CD4-positive, alpha-beta memory T cell (primary cell): ENCODE measurements around the gene FAXDC2. TPM values are rescaled to one million over a fixed set of nuclear protein-coding genes. Genes with fewer than 3 reads are reported as not detected.

Experiments
- CTCF ChIA-PET: fragments of 350-600 bp; sonication (Branson Sonifier 250); formaldehyde crosslinking; loops from one replicate; lab custom pipeline; 2021; ENCODE audit warnings: inconsistent platforms; ENCODE audit not compliant: partially characterized antibody; lab: Charles Lee
- POLR2A ChIA-PET: fragments of 350-600 bp; sonication (Branson Sonifier 250); formaldehyde crosslinking; loops from one replicate; lab custom pipeline; 2021; ENCODE audit not compliant: partially characterized antibody; lab: Charles Lee
- DNase-seq, 5 donors: peaks; one replicate each; pipeline versions ENCODE4 v3.0.0 to v3.0.0-alpha.2; 2020 to 2022; ENCODE audit warnings: mixed read lengths in 1 of 5
- H3K27ac ChIP-seq: one replicate; pipeline ENCODE4 v1.7.0; 2013; ENCODE audit warnings: low read depth, low read length
- H3K27me3 ChIP-seq: 2 replicates; pipeline ENCODE4 v1.7.0; 2013; ENCODE audit warnings: mild to moderate bottlenecking, low read length, moderate library complexity; ENCODE audit not compliant: insufficient read depth
- H3K36me3 ChIP-seq: 2 replicates; pipeline ENCODE4 v1.7.0; 2013; ENCODE audit warnings: mild to moderate bottlenecking, low read length, moderate library complexity; ENCODE audit not compliant: insufficient read depth
- H3K4me1 ChIP-seq: 2 replicates; pipeline ENCODE4 v1.7.0; 2013; ENCODE audit warnings: mild to moderate bottlenecking, low read length, moderate library complexity; ENCODE audit not compliant: insufficient read depth
- H3K4me3 ChIP-seq, 2 donors: one replicate each; pipeline ENCODE4 v1.7.0; 2013; ENCODE audit warnings: low read length in 2 of 2, mild to moderate bottlenecking in 1 of 2
- H3K9me3 ChIP-seq, 2 donors: one replicate each; pipeline ENCODE4 v1.7.0; 2013; ENCODE audit warnings: low read length in 2 of 2, control low read depth in 1 of 2; ENCODE audit not compliant: control insufficient read depth in 1 of 2
- H3K27ac Mint-ChIP-seq, 7 donors: one replicate each; pipeline ENCODE4 v1.8.0; 2020 to 2021; ENCODE audit warnings: mixed read lengths in 7 of 7, mild to moderate bottlenecking in 6 of 7, inconsistent platforms in 3 of 7, moderate library complexity in 3 of 7
- H3K27me3 Mint-ChIP-seq, 2 donors: one replicate each; pipeline ENCODE4 v1.8.0; 2020 to 2021; ENCODE audit warnings: mixed read lengths in 2 of 2
- H3K36me3 Mint-ChIP-seq, 2 donors: one replicate each; pipeline ENCODE4 v1.8.0; 2020 to 2021; ENCODE audit warnings: mixed read lengths in 2 of 2, inconsistent platforms in 1 of 2, mild to moderate bottlenecking in 1 of 2
- H3K4me1 Mint-ChIP-seq, 4 donors: one replicate each; pipeline ENCODE4 v1.8.0; 2020 to 2021; ENCODE audit warnings: mixed read lengths in 4 of 4, mild to moderate bottlenecking in 1 of 4
- H3K4me3 Mint-ChIP-seq, 8 donors: one replicate each; pipeline ENCODE4 v1.8.0; 2020 to 2021; ENCODE audit warnings: mixed read lengths in 8 of 8, mild to moderate bottlenecking in 7 of 8, moderate library complexity in 6 of 8, inconsistent platforms in 3 of 8
- H3K9me3 Mint-ChIP-seq, 8 donors: one replicate each; pipeline ENCODE4 v1.8.0; 2020 to 2021; ENCODE audit warnings: mixed read lengths in 8 of 8, mild to moderate bottlenecking in 5 of 8, inconsistent platforms in 3 of 8, moderate library complexity in 1 of 8
- intact Hi-C: fragments of 100-400 bp; cut with micrococcal nuclease; formaldehyde crosslinking; loops from one replicate; pipeline ENCODE4 v1.15.1; 2023
- microRNA-seq: library from miRNA; unstranded; fragments of <30 nt; microRNA quantifications from one replicate; pipeline ENCODE4 v1.2.0, GENCODE V29; 2021; ENCODE audit warnings: borderline replicate concordance, borderline number of aligned reads, borderline microRNAs expressed, mixed read lengths
- polyA plus RNA-seq, 2 donors: library from polyadenylated mRNA; unstranded; fragments of 300-500 nt; fragmentation: Illumina TruSeq; gene quantifications; one replicate each; pipeline ENCODE4 v1.2.3, GENCODE V29; 2021
- total RNA-seq, 2 experiments: library from RNA; stranded (reverse); gene quantifications; one replicate each; pipeline ENCODE4 v1.2.3, GENCODE V29; 2021

Gene FAXDC2
- total and polyA plus RNA-seq, 4 experiments from 2014 or later, result 0.47 to 1.7 TPM; not detected in 2

DNA sequence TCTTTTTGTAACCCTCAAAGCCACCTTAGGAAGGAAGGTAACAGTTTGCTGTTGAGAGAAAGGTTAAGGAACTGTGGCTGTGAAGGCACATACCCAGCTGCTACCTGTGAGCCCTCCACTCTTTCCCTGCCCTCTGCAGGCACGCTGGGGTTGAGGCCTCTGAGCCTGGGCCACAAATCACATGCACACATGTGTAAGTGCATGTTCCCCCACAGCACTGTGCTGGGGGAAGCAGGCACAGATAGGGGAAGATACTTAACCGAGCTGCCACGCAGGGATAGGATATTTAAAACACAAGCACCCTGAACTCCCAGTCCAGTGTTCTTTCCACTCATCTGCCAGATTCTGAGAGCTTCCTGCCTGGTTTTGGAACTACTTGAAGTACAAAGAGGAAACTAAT lies 77.1 kb downstream of the FAXDC2 start:
- DNase-seq, result no peak
- Mint-ChIP-seq H3K27me3 (no peaks in the 10 kb centered on the region), H3K4me1 (peaks cover 45 to 71% (median 59%) of the 10 kb centered on the region in 4 donors), H3K36me3 (peaks cover 2 to 4% of the 10 kb centered on the region in 2 donors), H3K27ac (peak overlapping the region in 5 of 7 donors; percentile 18 to 71 (median 43)), H3K9me3 (no peaks in the 10 kb centered on the region), H3K4me3 (peak overlapping the region in 1 of 8 donors; percentile 5)
- no peak overlapping the region for H3K4me3 ChIP-seq
- ChIA-PET POLR2A (no interaction called here), CTCF (no interaction called here)
- H3K27me3 ChIP-seq, result no peaks in the 10 kb centered on the region
- peaks cover 83% of the 10 kb centered on the region for H3K4me1 ChIP-seq
- no peak overlapping the region for H3K27ac ChIP-seq
- no peaks in the 10 kb centered on the region for H3K9me3 ChIP-seq
- intact Hi-C loops, result no loop called here
- H3K36me3 ChIP-seq, result peaks cover 5% of the 10 kb centered on the region

- H3K27ac ChIP-seq, result no peak overlapping the region
- H3K27me3 ChIP-seq, result no peaks in the 10 kb centered on the region
- peaks cover 5% of the 10 kb centered on the region for H3K36me3 ChIP-seq
- no peak for DNase-seq
- peaks cover 59 to 86% (median 73%) of the 10 kb centered on the region in 4 donors for H3K4me1 Mint-ChIP-seq
- peak overlapping the region in 6 of 7 donors; percentile 31 to 75 (median 62) for H3K27ac Mint-ChIP-seq
- intact Hi-C loops, result no loop called here
- H3K9me3 Mint-ChIP-seq, result no peaks in the 10 kb centered on the region
- H3K36me3 Mint-ChIP-seq, result peaks cover 2 to 4% of the 10 kb centered on the region in 2 donors
- H3K4me3 ChIP-seq, result no peak overlapping the region
- H3K4me1 ChIP-seq, result peaks cover 88% of the 10 kb centered on the region
- peak overlapping the region in 2 of 8 donors; percentile 26 to 43 for H3K4me3 Mint-ChIP-seq
- CTCF ChIA-PET, result interaction anchor here (0.6 kb wide), 1 partner anchor 123 kb away, joined by 3 read pairs; no protein-coding TSS in a partner anchor
- POLR2A ChIA-PET, result interaction anchor here (2.5 kb wide), 1 partner anchor 13 kb away, joined by 9 read pairs; no protein-coding TSS in a partner anchor
- H3K9me3 ChIP-seq, result no peaks in the 10 kb centered on the region
- H3K27me3 Mint-ChIP-seq, result no peaks in the 10 kb centered on the region
Measured at GRCh38 chr5:154771383-154771901, 79.0 kb downstream of the FAXDC2 start.

DNA sequence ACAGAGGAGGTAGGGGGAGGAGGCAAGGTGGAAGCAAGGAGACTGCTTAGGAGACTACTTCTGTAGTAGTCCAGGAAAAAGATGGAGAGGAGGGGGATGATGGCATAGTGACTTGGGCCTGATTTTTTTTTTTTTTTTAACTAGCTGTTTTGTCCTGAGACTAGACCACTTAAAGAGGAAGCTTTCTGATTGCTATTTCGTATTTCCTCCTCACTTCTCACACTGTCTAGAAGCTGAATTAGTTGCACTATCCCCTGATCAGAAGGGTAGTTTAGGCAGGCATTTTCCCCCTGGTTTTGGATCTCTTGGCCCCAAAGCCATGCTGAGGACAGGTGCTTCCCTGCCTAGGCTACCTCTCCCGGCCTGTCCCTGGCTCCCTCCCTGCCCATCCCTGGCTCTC lies 80.3 kb downstream of the FAXDC2 start:
- H3K9me3 Mint-ChIP-seq, result no peaks in the 10 kb centered on the region
- intact Hi-C loops, result no loop called here
- POLR2A ChIA-PET, result interaction anchor here (1.1 to 2.5 kb wide), 3 partner anchors 9 to 87 kb away, joined by 4 to 9 read pairs (median 4); no protein-coding TSS in a partner anchor

More for the DNA sequence above, 80.3 kb downstream of the FAXDC2 start:
- Histone ChIP-seq H3K27me3 (no peaks in the 10 kb centered on the region), H3K4me3 (no peak overlapping the region), H3K36me3 (peaks cover 5% of the 10 kb centered on the region), H3K4me1 (peaks cover 88% of the 10 kb centered on the region), H3K27ac (no peak overlapping the region), H3K9me3 (no peaks in the 10 kb centered on the region)
- H3K27ac Mint-ChIP-seq, result peak overlapping the region; percentile 48 to 91 (median 74)
- CTCF ChIA-PET, result no interaction called here
- peaks cover 65 to 88% (median 77%) of the 10 kb centered on the region in 4 donors for H3K4me1 Mint-ChIP-seq
- H3K4me3 Mint-ChIP-seq, result peak overlapping the region in 7 of 8 donors; percentile 9 to 65 (median 50)
- DNase-seq, result no peak
- no peaks in the 10 kb centered on the region for H3K27me3 Mint-ChIP-seq
- H3K36me3 Mint-ChIP-seq, result peaks cover 2 to 4% of the 10 kb centered on the region in 2 donors

Small RNAs within 50 kb of the gene (microRNA-seq; reads per million reads assigned to microRNA genes)
- not detected for gene MIR378H

Other genes with a start within 250 kb of the FAXDC2 start
- gene LARP1, start 95.2 kb downstream of the FAXDC2 start, total RNA-seq, result 100 to 1,000 TPM; 152 to 159 TPM
- 10 to 100 TPM in 1 of 2 donors, 1 to 10 TPM in 1; 6.0 to 28.8 TPM for gene LARP1, start 95.2 kb downstream of the FAXDC2 start, polyA plus RNA-seq
- 100 to 1,000 TPM; 110 to 115 TPM for gene CNOT8, start 8.0 kb upstream of the FAXDC2 start, total RNA-seq
- 100 to 1,000 TPM; 164 to 243 TPM for gene CNOT8, start 8.0 kb upstream of the FAXDC2 start, polyA plus RNA-seq
- 10 to 100 TPM; 17.0 to 19.1 TPM for gene GEMIN5, start 87.6 kb upstream of the FAXDC2 start, total RNA-seq
- 10 to 100 TPM in 1 of 2 donors, 1 to 10 TPM in 1; 3.3 to 10.5 TPM for gene GEMIN5, start 87.6 kb upstream of the FAXDC2 start, polyA plus RNA-seq
- gene MRPL22, start 90.5 kb upstream of the FAXDC2 start, total RNA-seq, result 10 to 100 TPM; 28.0 to 33.1 TPM
- gene MRPL22, start 90.5 kb upstream of the FAXDC2 start, polyA plus RNA-seq, result 100 to 1,000 TPM in 1 of 2 donors, 10 to 100 TPM in 1; 97.0 to 101 TPM
- gene KIF4B, start 163.2 kb upstream of the FAXDC2 start, total RNA-seq, result not detected
- not detected for gene KIF4B, start 163.2 kb upstream of the FAXDC2 start, polyA plus RNA-seq